GM23248 (cell line): ENCODE results near the gene SUPT20H.

ENCODE experiments used
- EZH2 ChIP-seq: fragments of 200-600 bp; sonication (generic); IDR thresholded peaks from 2 replicates; pipeline ENCODE4 v1.6.1; 2018; ENCODE audit warnings: antibody characterized with exemption, mild to moderate bottlenecking; ENCODE audit not compliant: insufficient read depth, poor library complexity, severe bottlenecking
- EZH2phosphoT487 ChIP-seq: fragments of 200-600 bp; sonication (generic); IDR thresholded peaks from 2 replicates; pipeline ENCODE4 v1.6.1; 2018; ENCODE audit warnings: antibody characterized with exemption, moderate library complexity, mild to moderate bottlenecking, low read depth; ENCODE audit not compliant: insufficient read depth

- no peak for TF ChIP-seq EZH2
- no peak for TF ChIP-seq EZH2phosphoT487
Measured at GRCh38 chr13:37090912-37091311, 31.4 kb upstream of the SUPT20H start.
